Diencephalon (tissue), 1 donor: ENCODE results near the gene DNAAF5. TPM values are rescaled to one million over a fixed set of nuclear protein-coding genes. Genes with fewer than 3 reads are reported as not detected.

ENCODE experiments used
- total RNA-seq: library from RNA; depleted of rRNA; stranded (reverse); fragments of >200 nt; gene quantifications from one replicate; pipeline ENCODE4 v1.2.3, GENCODE V29; 2014

Gene DNAAF5
- total RNA-seq, result 9.0 TPM

GRCh38 chr7:726084-726853 lies at the start of gene DNAAF5:
TSS of gene DNAAF5 (plus strand) at chr7:726699. CDS start at chr7:726721, 22 bp downstream.

GRCh38 chr7:727104-727805 lies 756 bp downstream of the DNAAF5 start, which contains the start of gene PRKAR1B:
TSS of gene PRKAR1B (minus strand) at chr7:727281. CDS start at chr7:711505, 15,776 bp downstream.

DNA sequence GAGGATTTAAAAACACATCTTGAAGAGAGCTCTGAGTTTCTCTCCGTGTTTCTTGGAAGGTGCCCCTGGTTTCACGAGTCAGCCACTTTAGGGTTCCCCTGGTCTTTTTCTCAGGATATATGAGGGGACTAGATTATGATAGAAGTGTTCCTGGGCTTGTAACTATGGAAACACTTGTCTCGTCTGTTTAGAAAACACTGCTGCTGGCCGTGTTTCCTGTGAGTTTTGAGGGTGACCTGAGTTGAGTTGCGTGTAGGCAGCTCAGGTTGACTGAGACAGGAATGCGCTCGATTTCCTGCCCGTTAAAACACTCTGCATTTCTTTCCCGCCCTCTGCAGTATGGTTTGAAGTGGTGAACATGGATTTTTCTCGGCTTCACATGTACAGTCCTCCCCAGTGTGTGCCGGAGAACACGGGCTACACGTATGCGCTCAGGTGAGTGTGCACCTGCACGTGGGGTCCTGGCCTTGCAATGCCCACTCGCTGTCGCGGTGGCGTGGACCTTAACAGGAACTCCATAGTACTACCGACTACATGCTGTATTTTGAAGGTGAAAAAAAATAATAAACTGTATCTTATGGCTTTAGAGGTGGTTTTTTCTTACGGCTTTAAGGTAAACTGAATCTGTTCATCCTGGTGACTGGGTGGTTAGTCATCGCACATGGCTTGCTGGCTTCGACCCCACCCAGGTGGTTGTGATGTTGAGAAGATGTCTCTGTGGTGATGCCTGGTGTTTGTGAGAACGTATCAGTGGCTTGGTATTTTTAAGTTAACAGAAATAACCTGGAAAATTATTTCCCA lies 105.9 kb downstream of the DNAAF5 start, which contains the start of gene SUN1:
Gene SUN1, plus strand, starts transcription at position 310 of the 801 bp plus-strand sequence. Its CDS starts 49 bp downstream, at position 359.

Other genes with a start within 250 kb of the DNAAF5 start
- gene PDGFA, start 206.9 kb upstream of the DNAAF5 start, total RNA-seq, result 52.6 TPM
- 133 TPM for gene PRKAR1B, start 582 bp downstream of the DNAAF5 start, total RNA-seq
- gene SUN1, start 105.8 kb downstream of the DNAAF5 start, total RNA-seq, result 128 TPM
- gene GET4, start 149.9 kb downstream of the DNAAF5 start, total RNA-seq, result 17.5 TPM
- gene ADAP1, start 228.0 kb downstream of the DNAAF5 start, total RNA-seq, result 50.3 TPM
- 21.7 TPM for gene COX19, start 248.8 kb downstream of the DNAAF5 start, total RNA-seq